Osteoblast (primary cell): ENCODE results near the gene GALNT6. TPM values are rescaled to one million over a fixed set of nuclear protein-coding genes. Genes with fewer than 3 reads are reported as not detected.
A peak's percentile ranks its signal among the peaks of the same experiment; 100 is the strongest.

Experiments
- DNase-seq: peaks from one replicate; pipeline ENCODE4 v3.0.0; 2011; ENCODE audit warnings: low spot score, mixed read lengths; ENCODE audit not compliant: insufficient read length; ENCODE audit errors: missing footprints
- H2AFZ ChIP-seq: 2 replicates; pipeline ENCODE4 v1.6.0; 2011; ENCODE audit warnings: mild to moderate bottlenecking, low read length
- H3K27ac ChIP-seq: 2 replicates; pipeline ENCODE4 v1.5.1; 2011; ENCODE audit warnings: mild to moderate bottlenecking, low read depth, low read length, moderate library complexity
- H3K27me3 ChIP-seq: 2 replicates; pipeline ENCODE4 v1.6.0; 2012; ENCODE audit warnings: mild to moderate bottlenecking, control low read depth, inconsistent platforms, low read length, moderate library complexity; ENCODE audit not compliant: insufficient read depth
- H3K36me3 ChIP-seq: 2 replicates; pipeline ENCODE4 v1.5.1; 2011; ENCODE audit warnings: mild to moderate bottlenecking, low read length, control low read depth, moderate library complexity; ENCODE audit not compliant: insufficient read depth
- H3K4me1 ChIP-seq: 2 replicates; pipeline ENCODE4 v1.5.1; 2011; ENCODE audit warnings: mild to moderate bottlenecking, low read length, control low read depth, moderate library complexity; ENCODE audit not compliant: insufficient read depth
- H3K4me2 ChIP-seq: 2 replicates; pipeline ENCODE4 v1.6.0; 2011; ENCODE audit warnings: mild to moderate bottlenecking, low read length; ENCODE audit not compliant: insufficient read depth
- H3K4me3 ChIP-seq: fragments of 200-600 bp; sonication (generic); 3 replicates; pipeline ENCODE4 v1.5.1; 2012; ENCODE audit warnings: mild to moderate bottlenecking, low read length, inconsistent platforms; ENCODE audit not compliant: insufficient read depth
- H3K79me2 ChIP-seq: 2 replicates; pipeline ENCODE4 v1.6.0; 2012; ENCODE audit warnings: mild to moderate bottlenecking, low read length, control low read depth, inconsistent platforms; ENCODE audit not compliant: insufficient read depth
- H3K9me3 ChIP-seq: 2 replicates; pipeline ENCODE4 v1.5.1; 2011; ENCODE audit warnings: low read depth, low read length, control low read depth
- H4K20me1 ChIP-seq: 2 replicates; pipeline ENCODE4 v1.6.0; 2012; ENCODE audit warnings: mild to moderate bottlenecking, low read length, control low read depth; ENCODE audit not compliant: insufficient read depth
- CTCF ChIP-seq: IDR thresholded peaks from 2 replicates; pipeline ENCODE4 v1.5.1; 2011; ENCODE audit warnings: mild to moderate bottlenecking, low read depth, low read length, moderate library complexity; ENCODE audit errors: extremely low read depth
- total RNA-seq: library from RNA; depleted of rRNA; stranded (reverse); fragments of >200 nt; gene quantifications from 2 replicates; pipeline ENCODE4 v1.2.3, GENCODE V29; 2012

GALNT6 gene
- total RNA-seq: 7.1 and 9.8 TPM in 2 replicates

- H2AFZ ChIP-seq: peak within 1 kb of the TSS; percentile 81
- H3K4me2 ChIP-seq: peak within 1 kb of the TSS; percentile 86
- H3K27me3 ChIP-seq: no peaks in the 10 kb centered on the region
- H3K36me3 ChIP-seq: no peaks in the 10 kb centered on the region
- H3K27ac ChIP-seq: no peak within 1 kb of the TSS
- peaks cover 34% of the 10 kb centered on the region for H3K4me1 ChIP-seq
- peak; percentile 83 for DNase-seq
- H4K20me1 ChIP-seq: no peaks in the 10 kb centered on the region
- H3K9me3 ChIP-seq: no peaks in the 10 kb centered on the region
- peak within 1 kb of the TSS; percentile 73 for H3K4me3 ChIP-seq
- no peak for TF ChIP-seq CTCF
- H3K79me2 ChIP-seq: no peaks in the 10 kb centered on the region
Observed at GRCh38 chr12:51391283-51392123, at the start of gene GALNT6. TSS of gene GALNT6 (minus strand) at chr12:51391406. CDS start at chr12:51379781, 11,625 bp downstream.

- no peak for DNase-seq
- Histone ChIP-seq H3K36me3 (no peaks in the 10 kb centered on the region), H2AFZ (no peak overlapping the region), H3K4me3 (no peak overlapping the region), H3K4me2 (no peak overlapping the region), H4K20me1 (no peaks in the 10 kb centered on the region), H3K9me3 (no peaks in the 10 kb centered on the region), H3K4me1 (peaks cover 13% of the 10 kb centered on the region), H3K27me3 (no peaks in the 10 kb centered on the region), H3K27ac (no peak overlapping the region), H3K79me2 (no peaks in the 10 kb centered on the region)
- no peak for TF ChIP-seq CTCF
Observed at GRCh38 chr12:51439330-51439729, 48.1 kb upstream of the GALNT6 start.

- H4K20me1 ChIP-seq: no peaks in the 10 kb centered on the region
- no peaks in the 10 kb centered on the region for H3K9me3 ChIP-seq
- no peak for TF ChIP-seq CTCF
- peaks cover 13% of the 10 kb centered on the region for H3K4me1 ChIP-seq
- no peak overlapping the region for H3K27ac ChIP-seq
- no peaks in the 10 kb centered on the region for H3K36me3 ChIP-seq
- no peak overlapping the region for H3K4me3 ChIP-seq
- no peak overlapping the region for H3K4me2 ChIP-seq
- no peaks in the 10 kb centered on the region for H3K79me2 ChIP-seq
- no peaks in the 10 kb centered on the region for H3K27me3 ChIP-seq
- no peak overlapping the region for H2AFZ ChIP-seq
- DNase-seq: no peak
Observed at GRCh38 chr12:51437431-51437830, 46.2 kb upstream of the GALNT6 start.

GRCh38 chr12:51434305-51434704, 43.1 kb upstream of the GALNT6 start:
- Histone ChIP-seq H3K4me2 (no peak overlapping the region), H3K4me3 (no peak overlapping the region), H3K27ac (no peak overlapping the region), H4K20me1 (no peaks in the 10 kb centered on the region), H3K36me3 (no peaks in the 10 kb centered on the region), H3K4me1 (no peaks in the 10 kb centered on the region), H3K9me3 (no peaks in the 10 kb centered on the region), H3K27me3 (no peaks in the 10 kb centered on the region), H2AFZ (no peak overlapping the region), H3K79me2 (no peaks in the 10 kb centered on the region)
- DNase-seq: peak; percentile 5
- no peak for TF ChIP-seq CTCF
